Measurements from ENCODE around the gene EIF3J.

Gene EIF3J
- 47.2 to 68.4 (median 50.3) reads per million in 3 donors for total RNA-seq

- Histone ChIP-seq H3K27ac (ENCODE audit: insufficient read depth, low read length, poor library complexity, severe bottlenecking) (peak within 1 kb of the TSS; percentile 97), H3K9me3 (ENCODE audit: control insufficient read depth, low read length) (no peaks in the 10 kb centered on the region), H3K27me3 (replicated peaks; ENCODE audit: control insufficient read depth, insufficient read depth, low read length, poor library complexity, severe bottlenecking) (no peaks in the 10 kb centered on the region), H3K36me3 (ENCODE audit: control insufficient read depth, insufficient read depth, low read length) (peaks cover 7% of the 10 kb centered on the region), H3K4me1 (ENCODE audit: control insufficient read depth, insufficient read depth, low read length, poor library complexity, severe bottlenecking) (peaks cover 10% of the 10 kb centered on the region), H3K4me3 (ENCODE audit: insufficient read depth, low read depth, low read length, poor library complexity, severe bottlenecking) (peak within 1 kb of the TSS; percentile 98)
- DNase-seq = peak; percentile 91 to 92 (median 91)
Observed at GRCh38 chr15:44536962-44537734, at the start of gene EIF3J. Gene EIF3J (plus strand): TSS chr15:44537147. CDS start chr15:44537195, 48 bp downstream.

GRCh38 chr15:44489464-44489863 is 47.5 kb upstream of the EIF3J start:
- Histone ChIP-seq H3K36me3 (ENCODE audit: control insufficient read depth, insufficient read depth, low read length) (peaks cover 44% of the 10 kb centered on the region), H3K4me1 (ENCODE audit: control insufficient read depth, insufficient read depth, low read length, poor library complexity, severe bottlenecking) (no peaks in the 10 kb centered on the region), H3K4me3 (ENCODE audit: insufficient read depth, low read depth, low read length, poor library complexity, severe bottlenecking) (no peak overlapping the region), H3K27ac (ENCODE audit: insufficient read depth, low read length, poor library complexity, severe bottlenecking) (no peak overlapping the region), H3K27me3 (replicated peaks; ENCODE audit: control insufficient read depth, insufficient read depth, low read length, poor library complexity, severe bottlenecking) (no peaks in the 10 kb centered on the region), H3K9me3 (ENCODE audit: control insufficient read depth, low read length) (no peaks in the 10 kb centered on the region)
- no peak for DNase-seq

- H3K27ac ChIP-seq (ENCODE audit: insufficient read depth, low read length, poor library complexity, severe bottlenecking) = no peak overlapping the region
- no peaks in the 10 kb centered on the region for H3K27me3 ChIP-seq (replicated peaks; ENCODE audit: control insufficient read depth, insufficient read depth, low read length, poor library complexity, severe bottlenecking)
- H3K4me3 ChIP-seq (ENCODE audit: insufficient read depth, low read depth, low read length, poor library complexity, severe bottlenecking) = no peak overlapping the region
- no peaks in the 10 kb centered on the region for H3K4me1 ChIP-seq (ENCODE audit: control insufficient read depth, insufficient read depth, low read length, poor library complexity, severe bottlenecking)
- H3K36me3 ChIP-seq (ENCODE audit: control insufficient read depth, insufficient read depth, low read length) = peaks cover 41% of the 10 kb centered on the region
- no peaks in the 10 kb centered on the region for H3K9me3 ChIP-seq (ENCODE audit: control insufficient read depth, low read length)
- no peak for DNase-seq
Observed at GRCh38 chr15:44490622-44491021, 46.3 kb upstream of the EIF3J start.

- DNase-seq = no peak
- Histone ChIP-seq H3K9me3 (ENCODE audit: control insufficient read depth, low read length) (no peaks in the 10 kb centered on the region), H3K4me3 (ENCODE audit: insufficient read depth, low read depth, low read length, poor library complexity, severe bottlenecking) (no peak overlapping the region), H3K4me1 (ENCODE audit: control insufficient read depth, insufficient read depth, low read length, poor library complexity, severe bottlenecking) (no peaks in the 10 kb centered on the region), H3K27me3 (replicated peaks; ENCODE audit: control insufficient read depth, insufficient read depth, low read length, poor library complexity, severe bottlenecking) (no peaks in the 10 kb centered on the region), H3K27ac (ENCODE audit: insufficient read depth, low read length, poor library complexity, severe bottlenecking) (no peak overlapping the region), H3K36me3 (ENCODE audit: control insufficient read depth, insufficient read depth, low read length) (peaks cover 43% of the 10 kb centered on the region)
Observed at GRCh38 chr15:44492040-44492439, 44.9 kb upstream of the EIF3J start.

- peaks cover 43% of the 10 kb centered on the region for H3K36me3 ChIP-seq (ENCODE audit: control insufficient read depth, insufficient read depth, low read length)
- no peak overlapping the region for H3K27ac ChIP-seq (ENCODE audit: insufficient read depth, low read length, poor library complexity, severe bottlenecking)
- no peaks in the 10 kb centered on the region for H3K27me3 ChIP-seq (replicated peaks; ENCODE audit: control insufficient read depth, insufficient read depth, low read length, poor library complexity, severe bottlenecking)
- no peaks in the 10 kb centered on the region for H3K4me1 ChIP-seq (ENCODE audit: control insufficient read depth, insufficient read depth, low read length, poor library complexity, severe bottlenecking)
- H3K9me3 ChIP-seq (ENCODE audit: control insufficient read depth, low read length) = no peaks in the 10 kb centered on the region
- no peak for DNase-seq
- H3K4me3 ChIP-seq (ENCODE audit: insufficient read depth, low read depth, low read length, poor library complexity, severe bottlenecking) = no peak overlapping the region
Observed at GRCh38 chr15:44492672-44493071, 44.3 kb upstream of the EIF3J start.

GRCh38 chr15:44495562-44495961 is 41.4 kb upstream of the EIF3J start:
- DNase-seq = no peak
- no peaks in the 10 kb centered on the region for H3K27me3 ChIP-seq (replicated peaks; ENCODE audit: control insufficient read depth, insufficient read depth, low read length, poor library complexity, severe bottlenecking)
- H3K4me1 ChIP-seq (ENCODE audit: control insufficient read depth, insufficient read depth, low read length, poor library complexity, severe bottlenecking) = no peaks in the 10 kb centered on the region
- no peaks in the 10 kb centered on the region for H3K9me3 ChIP-seq (ENCODE audit: control insufficient read depth, low read length)
- H3K4me3 ChIP-seq (ENCODE audit: insufficient read depth, low read depth, low read length, poor library complexity, severe bottlenecking) = no peak overlapping the region
- no peak overlapping the region for H3K27ac ChIP-seq (ENCODE audit: insufficient read depth, low read length, poor library complexity, severe bottlenecking)
- peaks cover 44% of the 10 kb centered on the region for H3K36me3 ChIP-seq (ENCODE audit: control insufficient read depth, insufficient read depth, low read length)

GRCh38 chr15:44500555-44500954 is 36.4 kb upstream of the EIF3J start:
- Histone ChIP-seq H3K27me3 (replicated peaks; ENCODE audit: control insufficient read depth, insufficient read depth, low read length, poor library complexity, severe bottlenecking) (no peaks in the 10 kb centered on the region), H3K27ac (ENCODE audit: insufficient read depth, low read length, poor library complexity, severe bottlenecking) (no peak overlapping the region), H3K4me3 (ENCODE audit: insufficient read depth, low read depth, low read length, poor library complexity, severe bottlenecking) (no peak overlapping the region), H3K9me3 (ENCODE audit: control insufficient read depth, low read length) (no peaks in the 10 kb centered on the region), H3K36me3 (ENCODE audit: control insufficient read depth, insufficient read depth, low read length) (peaks cover 41% of the 10 kb centered on the region), H3K4me1 (ENCODE audit: control insufficient read depth, insufficient read depth, low read length, poor library complexity, severe bottlenecking) (no peaks in the 10 kb centered on the region)
- DNase-seq = no peak

GRCh38 chr15:44501768-44502366 is 35.1 kb upstream of the EIF3J start:
- Histone ChIP-seq H3K36me3 (ENCODE audit: control insufficient read depth, insufficient read depth, low read length) (peaks cover 34% of the 10 kb centered on the region), H3K27ac (ENCODE audit: insufficient read depth, low read length, poor library complexity, severe bottlenecking) (no peak overlapping the region), H3K4me1 (ENCODE audit: control insufficient read depth, insufficient read depth, low read length, poor library complexity, severe bottlenecking) (no peaks in the 10 kb centered on the region), H3K4me3 (ENCODE audit: insufficient read depth, low read depth, low read length, poor library complexity, severe bottlenecking) (no peak overlapping the region), H3K9me3 (ENCODE audit: control insufficient read depth, low read length) (no peaks in the 10 kb centered on the region), H3K27me3 (replicated peaks; ENCODE audit: control insufficient read depth, insufficient read depth, low read length, poor library complexity, severe bottlenecking) (no peaks in the 10 kb centered on the region)
- no peak for DNase-seq

GRCh38 chr15:44516436-44516835 is 20.5 kb upstream of the EIF3J start:
- no peak for DNase-seq
- H3K4me1 ChIP-seq (ENCODE audit: control insufficient read depth, insufficient read depth, low read length, poor library complexity, severe bottlenecking) = no peaks in the 10 kb centered on the region
- H3K9me3 ChIP-seq (ENCODE audit: control insufficient read depth, low read length) = no peaks in the 10 kb centered on the region
- H3K4me3 ChIP-seq (ENCODE audit: insufficient read depth, low read depth, low read length, poor library complexity, severe bottlenecking) = no peak overlapping the region
- H3K27ac ChIP-seq (ENCODE audit: insufficient read depth, low read length, poor library complexity, severe bottlenecking) = no peak overlapping the region
- no peaks in the 10 kb centered on the region for H3K27me3 ChIP-seq (replicated peaks; ENCODE audit: control insufficient read depth, insufficient read depth, low read length, poor library complexity, severe bottlenecking)
- peaks cover 34% of the 10 kb centered on the region for H3K36me3 ChIP-seq (ENCODE audit: control insufficient read depth, insufficient read depth, low read length)

GRCh38 chr15:44519537-44519936 is 17.4 kb upstream of the EIF3J start:
- H3K4me3 ChIP-seq (ENCODE audit: insufficient read depth, low read depth, low read length, poor library complexity, severe bottlenecking) = no peak overlapping the region
- peaks cover 36% of the 10 kb centered on the region for H3K36me3 ChIP-seq (ENCODE audit: control insufficient read depth, insufficient read depth, low read length)
- no peak for DNase-seq
- no peak overlapping the region for H3K27ac ChIP-seq (ENCODE audit: insufficient read depth, low read length, poor library complexity, severe bottlenecking)
- H3K27me3 ChIP-seq (replicated peaks; ENCODE audit: control insufficient read depth, insufficient read depth, low read length, poor library complexity, severe bottlenecking) = no peaks in the 10 kb centered on the region
- no peaks in the 10 kb centered on the region for H3K9me3 ChIP-seq (ENCODE audit: control insufficient read depth, low read length)
- H3K4me1 ChIP-seq (ENCODE audit: control insufficient read depth, insufficient read depth, low read length, poor library complexity, severe bottlenecking) = no peaks in the 10 kb centered on the region

Measured in effector memory CD4-positive, alpha-beta T cell (primary cell).